ENCODE results near the gene HMCN1. TPM values are rescaled to one million over a fixed set of nuclear protein-coding genes. Genes with fewer than 3 reads are reported as not detected.

Gene HMCN1
- total and polyA plus RNA-seq, 8 donors = 0.12 to 15.1 (median 0.86) TPM

GRCh38 chr1:186187601-186188000, 453.4 kb downstream of the HMCN1 start:
- intact Hi-C loops (cut with DNase I; ENCODE audit: low total_unique reads) = no loop called here

GRCh38 chr1:186188004-186188539, 453.9 kb downstream of the HMCN1 start:
- WGBS, 5 donors = 70 to 82% (median 75%) methylated on average over 3 of the region's 3 CpGs
- intact Hi-C loops (cut with DNase I; ENCODE audit: low total_unique reads) = no loop called here
- H3K36me3 ChIP-seq = peaks cover 0 to 7% (median 0%) of the 10 kb centered on the region in 4 donors
- H3K4me3 ChIP-seq = no peak overlapping the region
- H3K27me3 ChIP-seq = no peaks in the 10 kb centered on the region
- H3K27ac ChIP-seq = no peak overlapping the region
- TF ChIP-seq EP300 (IDR thresholded peaks at IDR 0.05) (no peak), POLR2A (IDR thresholded peaks at IDR 0.05) (no peak), CTCF (IDR thresholded peaks at IDR 0.05) (no peak), POLR2AphosphoS5 (IDR thresholded peaks at IDR 0.05) (no peak)
- no peaks in the 10 kb centered on the region for H3K9me3 ChIP-seq
- DNase-seq = no peak
- peaks cover 0 to 3% (median 0%) of the 10 kb centered on the region in 4 donors for H3K4me1 ChIP-seq

More at GRCh38 chr1:186187601-186188000, 453.4 kb downstream of the HMCN1 start:
- Histone ChIP-seq H3K4me3 (no peak overlapping the region), H3K4me1 (peaks cover 0 to 3% (median 0%) of the 10 kb centered on the region in 4 donors), H3K27ac (no peak overlapping the region), H3K27me3 (no peaks in the 10 kb centered on the region), H3K9me3 (no peaks in the 10 kb centered on the region), H3K36me3 (peaks cover 0 to 7% (median 0%) of the 10 kb centered on the region in 4 donors)
- DNase-seq = no peak
- TF ChIP-seq POLR2A (IDR thresholded peaks at IDR 0.05) = no peak
- TF ChIP-seq CTCF (IDR thresholded peaks at IDR 0.05) = no peak
- TF ChIP-seq EP300 (IDR thresholded peaks at IDR 0.05) = no peak
- no peak for TF ChIP-seq POLR2AphosphoS5 (IDR thresholded peaks at IDR 0.05)
- WGBS, 5 donors = 84 to 88% (median 84%) methylated on average over 5 of the region's 5 CpGs

- no peak overlapping the region for H3K4me3 ChIP-seq
- DNase-seq = no peak
- 81 to 92% (median 84%) methylated on average over 2 of the region's 2 CpGs for WGBS, 5 donors
- H3K4me1 ChIP-seq = peaks cover 0 to 3% (median 0%) of the 10 kb centered on the region in 4 donors
- H3K27me3 ChIP-seq = no peaks in the 10 kb centered on the region
- no peaks in the 10 kb centered on the region for H3K9me3 ChIP-seq
- no peak for TF ChIP-seq POLR2AphosphoS5 (IDR thresholded peaks at IDR 0.05)
- H3K27ac ChIP-seq = no peak overlapping the region
- intact Hi-C loops (cut with DNase I; ENCODE audit: low total_unique reads) = no loop called here
- peaks cover 0 to 7% (median 0%) of the 10 kb centered on the region in 4 donors for H3K36me3 ChIP-seq
Measured at GRCh38 chr1:186188736-186189135, 454.5 kb downstream of the HMCN1 start.

GRCh38 chr1:186189156-186189555, 455.0 kb downstream of the HMCN1 start:
- Histone ChIP-seq H3K4me1 (peaks cover 0 to 2% (median 0%) of the 10 kb centered on the region in 4 donors), H3K27me3 (no peaks in the 10 kb centered on the region), H3K4me3 (no peak overlapping the region), H3K36me3 (peaks cover 0 to 7% (median 0%) of the 10 kb centered on the region in 4 donors), H3K27ac (no peak overlapping the region), H3K9me3 (no peaks in the 10 kb centered on the region)
- TF ChIP-seq CTCF (IDR thresholded peaks at IDR 0.05) (no peak), EP300 (IDR thresholded peaks at IDR 0.05) (no peak), POLR2A (IDR thresholded peaks at IDR 0.05) (no peak), POLR2AphosphoS5 (IDR thresholded peaks at IDR 0.05) (no peak)
- intact Hi-C loops (cut with DNase I; ENCODE audit: low total_unique reads) = no loop called here
- DNase-seq = no peak
- WGBS, 5 donors = 88 to 95% (median 89%) methylated on average over 3 of the region's 3 CpGs

GRCh38 chr1:186191511-186191910, 457.3 kb downstream of the HMCN1 start:
- no peak for DNase-seq
- no peaks in the 10 kb centered on the region for H3K9me3 ChIP-seq
- TF ChIP-seq EP300 (IDR thresholded peaks at IDR 0.05) (no peak), POLR2A (IDR thresholded peaks at IDR 0.05) (no peak), CTCF (IDR thresholded peaks at IDR 0.05) (no peak), POLR2AphosphoS5 (IDR thresholded peaks at IDR 0.05) (no peak)
- intact Hi-C loops (cut with DNase I; ENCODE audit: low total_unique reads) = no loop called here
- no peaks in the 10 kb centered on the region for H3K4me1 ChIP-seq
- no peak overlapping the region for H3K4me3 ChIP-seq
- no peak overlapping the region for H3K27ac ChIP-seq
- WGBS, 5 donors = 43 to 66% (median 60%) methylated on average over 2 of the region's 2 CpGs
- H3K36me3 ChIP-seq = peaks cover 0 to 7% (median 0%) of the 10 kb centered on the region in 4 donors
- no peaks in the 10 kb centered on the region for H3K27me3 ChIP-seq

Measured in stomach (tissue), 9 donors.